SK-N-MC (cell line): ENCODE measurements around the gene CLDN20.

Source experiments
- DNase-seq: peaks from one replicate; pipeline ENCODE4 v3.0.0-alpha.2; 2011; ENCODE audit warnings: low read depth, low spot score
- H3K27ac ChIP-seq: fragments of 200-600 bp; sonication (generic); 2 replicates; pipeline ENCODE4 v1.5.1; 2016; ENCODE audit warnings: mixed run types
- H3K36me3 ChIP-seq: fragments of 200-600 bp; sonication (generic); 2 replicates; pipeline ENCODE4 v1.6.1; 2017; ENCODE audit warnings: antibody characterized with exemption, low read length, mixed read lengths; ENCODE audit not compliant: insufficient read depth
- H3K4me3 ChIP-seq: fragments of 200-600 bp; sonication (generic); 2 replicates; pipeline ENCODE4 v1.5.1; 2016
- H3K9ac ChIP-seq: fragments of 200-600 bp; sonication (generic); 2 replicates; pipeline ENCODE4 v1.8.0; 2017; ENCODE audit warnings: mixed run types, mixed read lengths; ENCODE audit not compliant: insufficient read length
- H3K9me3 ChIP-seq: fragments of 200-600 bp; sonication (generic); 2 replicates; pipeline ENCODE4 v1.6.1; 2017; ENCODE audit warnings: low read depth, mild to moderate bottlenecking, antibody characterized with exemption, low read length, moderate library complexity, mixed read lengths
- EZH2 ChIP-seq: fragments of 200-600 bp; sonication (generic); IDR thresholded peaks from one replicate; pipeline ENCODE4 v1.6.1; 2017; ENCODE audit warnings: antibody characterized with exemption
- FOXP2 ChIP-seq: optimal IDR thresholded peaks from 2 replicates; pipeline ENCODE3; 2011; ENCODE audit warnings: mild to moderate bottlenecking, moderate library complexity; ENCODE audit not compliant: insufficient read depth; ENCODE audit errors: extremely low read length, control extremely low read depth
- POLR2AphosphoS5 ChIP-seq: IDR thresholded peaks from 2 replicates; pipeline ENCODE4 v1.6.1; 2012; ENCODE audit warnings: mild to moderate bottlenecking, low read depth, low read length, borderline replicate concordance

Gene CLDN20

GRCh38 chr6:155315516-155315871, 51.7 kb downstream of the CLDN20 start:
- Histone ChIP-seq H3K9me3 (peaks cover 9% of the 10 kb centered on the region; the same call in 1 of the 2 replicates), H3K27ac (peak overlapping the region; percentile 88), H3K9ac (no peak overlapping the region), H3K4me3 (peak overlapping the region; percentile 86), H3K36me3 (peaks cover 17% of the 10 kb centered on the region)
- no peak for DNase-seq
- no peak for TF ChIP-seq POLR2AphosphoS5
- no peak for TF ChIP-seq EZH2
- no peak for TF ChIP-seq FOXP2

- Histone ChIP-seq H3K36me3 (peaks cover 10% of the 10 kb centered on the region), H3K9ac (no peak overlapping the region), H3K4me3 (no peak overlapping the region), H3K27ac (peak overlapping the region; percentile 88), H3K9me3 (peaks cover 9% of the 10 kb centered on the region; the same call in 1 of the 2 replicates)
- no peak for TF ChIP-seq EZH2
- no peak for TF ChIP-seq POLR2AphosphoS5
- TF ChIP-seq FOXP2 = no peak
- DNase-seq = no peak
Measured at GRCh38 chr6:155316419-155316818, 52.6 kb downstream of the CLDN20 start.

GRCh38 chr6:155317186-155317585, 53.4 kb downstream of the CLDN20 start:
- Histone ChIP-seq H3K9ac (peak overlapping the region; percentile 55), H3K36me3 (peaks cover 7% of the 10 kb centered on the region), H3K27ac (peak overlapping the region; percentile 92), H3K9me3 (peaks cover 9% of the 10 kb centered on the region; the same call in 1 of the 2 replicates), H3K4me3 (peak overlapping the region; percentile 47)
- TF ChIP-seq FOXP2 (no peak), EZH2 (no peak), POLR2AphosphoS5 (no peak; the same call in 1 of the 2 replicates)
- DNase-seq = peak; percentile 82

GRCh38 chr6:155319902-155320301, 56.1 kb downstream of the CLDN20 start:
- H3K4me3 ChIP-seq = no peak overlapping the region
- H3K36me3 ChIP-seq = no peaks in the 10 kb centered on the region
- no peak overlapping the region for H3K27ac ChIP-seq
- no peak overlapping the region for H3K9ac ChIP-seq
- TF ChIP-seq POLR2AphosphoS5 (no peak), EZH2 (no peak), FOXP2 (no peak)
- peaks cover 9% of the 10 kb centered on the region; the same call in 1 of the 2 replicates for H3K9me3 ChIP-seq
- no peak for DNase-seq

GRCh38 chr6:155324172-155324571, 60.4 kb downstream of the CLDN20 start:
- Histone ChIP-seq H3K36me3 (no peaks in the 10 kb centered on the region), H3K4me3 (no peak overlapping the region), H3K9me3 (0 out of 2 replicates have a peak, but pooled peaks cover 6% of the 10 kb centered on the region), H3K9ac (no peak overlapping the region), H3K27ac (peak overlapping the region; percentile 32; the same call in 1 of the 2 replicates)
- no peak for DNase-seq
- no peak for TF ChIP-seq FOXP2
- no peak for TF ChIP-seq POLR2AphosphoS5
- no peak for TF ChIP-seq EZH2

- DNase-seq = no peak
- no peak overlapping the region for H3K27ac ChIP-seq
- H3K9ac ChIP-seq = no peak overlapping the region
- H3K36me3 ChIP-seq = no peaks in the 10 kb centered on the region
- TF ChIP-seq POLR2AphosphoS5 (no peak), FOXP2 (no peak), EZH2 (no peak)
- H3K9me3 ChIP-seq = no peaks in the 10 kb centered on the region
- no peak overlapping the region for H3K4me3 ChIP-seq
Measured at GRCh38 chr6:155324993-155325392, 61.2 kb downstream of the CLDN20 start.

- no peak for DNase-seq
- H3K9ac ChIP-seq = no peak overlapping the region
- H3K36me3 ChIP-seq = no peaks in the 10 kb centered on the region
- no peaks in the 10 kb centered on the region for H3K9me3 ChIP-seq
- H3K27ac ChIP-seq = peak overlapping the region; percentile 25
- no peak for TF ChIP-seq POLR2AphosphoS5
- TF ChIP-seq EZH2 = no peak
- no peak for TF ChIP-seq FOXP2
- no peak overlapping the region for H3K4me3 ChIP-seq
Measured at GRCh38 chr6:155325700-155326516, 62.1 kb downstream of the CLDN20 start.
